ENCODE results near the gene SLC13A2.

DNA sequence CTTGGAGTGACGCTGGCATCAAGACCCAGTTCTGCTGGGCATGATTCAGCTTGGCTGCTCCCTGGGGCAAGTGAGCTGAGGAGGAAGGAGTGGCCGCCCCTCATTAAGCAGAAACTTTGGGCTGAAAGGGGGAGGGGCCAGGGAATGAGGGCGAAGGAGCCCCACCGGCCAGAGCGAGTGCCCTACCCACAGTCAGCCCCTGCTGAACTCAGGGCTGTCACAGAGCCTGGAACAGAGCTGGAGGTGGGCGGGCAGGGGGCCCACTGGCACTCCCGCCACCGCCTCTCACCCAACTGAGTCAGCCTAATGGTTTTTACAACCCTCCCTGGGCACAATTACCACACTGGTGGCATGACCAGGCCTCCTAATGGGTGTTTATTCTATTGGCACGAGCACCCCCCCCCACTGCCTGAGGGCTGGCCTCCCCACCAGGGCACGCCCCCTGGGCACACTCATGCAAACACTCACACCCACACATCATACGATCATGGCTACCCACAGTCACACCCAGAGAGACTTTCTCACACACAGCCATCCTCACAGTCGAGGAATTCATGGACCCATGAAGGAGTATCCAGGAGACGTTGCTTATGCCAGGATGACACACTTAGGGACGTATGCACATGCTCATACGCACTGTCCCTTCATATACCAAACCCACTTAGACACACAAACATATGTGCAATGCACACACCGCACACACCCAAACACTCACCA lies 59.8 kb downstream of the SLC13A2 start:
- TF ChIP-seq, protein P1, sequence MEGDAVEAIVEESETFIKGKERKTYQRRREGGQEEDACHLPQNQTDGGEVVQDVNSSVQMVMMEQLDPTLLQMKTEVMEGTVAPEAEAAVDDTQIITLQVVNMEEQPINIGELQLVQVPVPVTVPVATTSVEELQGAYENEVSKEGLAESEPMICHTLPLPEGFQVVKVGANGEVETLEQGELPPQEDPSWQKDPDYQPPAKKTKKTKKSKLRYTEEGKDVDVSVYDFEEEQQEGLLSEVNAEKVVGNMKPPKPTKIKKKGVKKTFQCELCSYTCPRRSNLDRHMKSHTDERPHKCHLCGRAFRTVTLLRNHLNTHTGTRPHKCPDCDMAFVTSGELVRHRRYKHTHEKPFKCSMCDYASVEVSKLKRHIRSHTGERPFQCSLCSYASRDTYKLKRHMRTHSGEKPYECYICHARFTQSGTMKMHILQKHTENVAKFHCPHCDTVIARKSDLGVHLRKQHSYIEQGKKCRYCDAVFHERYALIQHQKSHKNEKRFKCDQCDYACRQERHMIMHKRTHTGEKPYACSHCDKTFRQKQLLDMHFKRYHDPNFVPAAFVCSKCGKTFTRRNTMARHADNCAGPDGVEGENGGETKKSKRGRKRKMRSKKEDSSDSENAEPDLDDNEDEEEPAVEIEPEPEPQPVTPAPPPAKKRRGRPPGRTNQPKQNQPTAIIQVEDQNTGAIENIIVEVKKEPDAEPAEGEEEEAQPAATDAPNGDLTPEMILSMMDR (conservative IDR thresholded peaks at IDR 0.05; ENCODE audit: low read depth, low read length) = no peak
- TF ChIP-seq POLR2A (IDR thresholded peaks at IDR 0.05; ENCODE audit: low read depth, low read length) (no peak), MAFK (IDR thresholded peaks at IDR 0.05; ENCODE audit: low read depth, low read length) (no peak)
